Sigmoid colon (tissue), 4 donors: ENCODE results near the gene ZBTB22.

Experiments
- CTCF ChIP-seq, 4 experiments: fragments of 450-650 bp in 3 of 4; fragments of 200-600 bp in 1 of 4; IDR thresholded peaks; one replicate each; pipeline ENCODE4 v1.5.1; 2016 to 2019; ENCODE audit warnings: antibody characterized with exemption in 4 of 4, mild to moderate bottlenecking in 3 of 4, moderate library complexity in 2 of 4
- POLR2A ChIP-seq, 2 donors: fragments of 450-650 bp; IDR thresholded peaks; one replicate each; pipeline ENCODE4 v1.6.1; 2016; ENCODE audit warnings: antibody characterized with exemption in 2 of 2, mild to moderate bottlenecking in 2 of 2, moderate library complexity in 2 of 2
- POLR2AphosphoS5 ChIP-seq, 4 donors: sonication (generic); formaldehyde crosslinking; IDR thresholded peaks; one replicate each; pipeline ENCODE4 v1.6.1; 2017; ENCODE audit warnings: antibody characterized with exemption in 4 of 4

GRCh38 chr6:33306356-33306755 is 11.2 kb downstream of the ZBTB22 start:
- no peak for TF ChIP-seq CTCF (IDR thresholded peaks at IDR 0.05)
- TF ChIP-seq POLR2A (IDR thresholded peaks at IDR 0.05), result no peak
- no peak for TF ChIP-seq POLR2AphosphoS5 (IDR thresholded peaks at IDR 0.05)
